H1 (cell line): Measurements from ENCODE around the gene ARHGAP23. TPM values are rescaled to one million over a fixed set of nuclear protein-coding genes. Genes with fewer than 3 reads are reported as not detected.
"Not testable (repeated sequence)": the region's sequence is repeated elsewhere in the genome, so short reads cannot be mapped to it uniquely, and the experiment has no call there.

ENCODE experiments used
- CTCF ChIA-PET: fragments of 300-600 bp; sonication (Branson Sonifier 250); formaldehyde crosslinking; loops from one replicate; lab custom pipeline; 2021; ENCODE audit not compliant: partially characterized antibody; lab: Charles Lee
- POLR2A ChIA-PET: fragments of 300-600 bp; sonication (Branson Sonifier 250); formaldehyde crosslinking; loops from one replicate; lab custom pipeline; 2021; ENCODE audit warnings: inconsistent platforms; ENCODE audit not compliant: partially characterized antibody; lab: Charles Lee
- DNase-seq, 2 experiments: peaks; one replicate each; pipeline versions ENCODE4 v3.0.0 to v3.0.0-alpha.2; 2010 to 2022; ENCODE audit warnings: low spot score in 2 of 2, low read depth in 1 of 2, mixed read lengths in 1 of 2
- FAIRE-seq: peaks from 2 replicates; lab custom pipeline; 2011; peaks lifted over from hg19 to GRCh38; lab: Jason Lieb, UNC
- H2AFZ ChIP-seq: 2 replicates; pipeline ENCODE4 v1.8.1; 2012; ENCODE audit warnings: low read length, inconsistent platforms
- H2AK5ac ChIP-seq: 2 replicates; pipeline ENCODE4 v1.6.1; 2013; ENCODE audit warnings: low read depth, low read length
- H2BK120ac ChIP-seq: replicated peaks from 2 replicates; pipeline ENCODE3; 2013; ENCODE audit warnings: low read depth, low read length, inconsistent platforms
- H2BK12ac ChIP-seq: 2 replicates; pipeline ENCODE4 v1.6.1; 2013; ENCODE audit warnings: low read depth, low read length
- H2BK15ac ChIP-seq: 2 replicates; pipeline ENCODE4 v1.6.1; 2013; ENCODE audit warnings: low read length
- H2BK20ac ChIP-seq: 2 replicates; pipeline ENCODE4 v1.6.1; 2013; ENCODE audit warnings: low read length
- H2BK5ac ChIP-seq: 2 replicates; pipeline ENCODE4 v1.6.1; 2013; ENCODE audit warnings: low read depth, low read length
- H3K14ac ChIP-seq: 2 replicates; pipeline ENCODE4 v1.6.1; 2013; ENCODE audit warnings: inconsistent platforms; ENCODE audit not compliant: insufficient read length
- H3K18ac ChIP-seq: 2 replicates; pipeline ENCODE4 v1.6.1; 2013; ENCODE audit warnings: low read length; ENCODE audit errors: extremely low read depth
- H3K23ac ChIP-seq: 2 replicates; pipeline ENCODE4 v1.6.1; 2013; ENCODE audit warnings: inconsistent platforms; ENCODE audit not compliant: insufficient read length
- H3K23me2 ChIP-seq: 2 replicates; pipeline ENCODE4 v1.6.1; 2013; ENCODE audit warnings: low read depth, low read length
- H3K27ac ChIP-seq: 2 replicates; pipeline ENCODE4 v1.6.1; 2011; ENCODE audit warnings: low read depth, low read length, inconsistent platforms
- H3K27me3 ChIP-seq, 4 experiments: replicated peaks in 1 of 4; 1 replicate in 1 of 4; 2 replicates in 3 of 4; pipeline versions ENCODE4 v1.6.1 to v1.8.1; 2011 to 2013; ENCODE audit warnings: low read length in 3 of 4, mild to moderate bottlenecking in 3 of 4, inconsistent platforms in 2 of 4, mixed read lengths in 2 of 4, moderate library complexity in 1 of 4; ENCODE audit not compliant: control insufficient read depth in 3 of 4, insufficient read depth in 3 of 4; ENCODE audit errors: extremely low read depth in 1 of 4
- H3K36me3 ChIP-seq, 4 experiments: 2 replicates each; pipeline versions ENCODE4 v1.6.1 to v1.8.1; 2011 to 2013; ENCODE audit warnings: mild to moderate bottlenecking in 4 of 4, low read length in 3 of 4, moderate library complexity in 2 of 4, control low read depth in 1 of 4, inconsistent platforms in 1 of 4; ENCODE audit not compliant: insufficient read depth in 4 of 4, control insufficient read depth in 2 of 4
- H3K4ac ChIP-seq: replicated peaks from 2 replicates; pipeline ENCODE3; 2013; ENCODE audit warnings: low read length, low read depth, mixed read lengths, inconsistent platforms; ENCODE audit not compliant: insufficient read length
- H3K4me1 ChIP-seq, 4 experiments: replicated peaks in 1 of 4; 1 replicate in 1 of 4; 2 replicates in 3 of 4; pipeline versions ENCODE4 v1.6.1 to v1.8.1; 2011 to 2013; ENCODE audit warnings: low read length in 3 of 4, inconsistent platforms in 2 of 4, mixed read lengths in 1 of 4; ENCODE audit not compliant: insufficient read depth in 4 of 4, control insufficient read depth in 3 of 4
- H3K4me2 ChIP-seq, 2 experiments: 2 replicates each; pipeline versions ENCODE4 v1.6.1 to v1.8.1; 2011 to 2013; ENCODE audit warnings: low read depth in 2 of 2, low read length in 2 of 2, control low read depth in 1 of 2, inconsistent platforms in 1 of 2, mild to moderate bottlenecking in 1 of 2; ENCODE audit not compliant: insufficient read depth in 1 of 2
- H3K4me3 ChIP-seq, 4 experiments: fragments of 200-600, 300-600 bp in 1 of 4; sonication (generic), shearing (Covaris generic), sonication (Bioruptor Twin) in 1 of 4; 2 replicates each; pipeline versions ENCODE4 v1.5.1 to v1.8.1; 2011 to 2016; ENCODE audit warnings: low read length in 4 of 4, low read depth in 3 of 4, control low read depth in 2 of 4, inconsistent platforms in 2 of 4, mild to moderate bottlenecking in 2 of 4, mixed read lengths in 1 of 4, moderate library complexity in 1 of 4; ENCODE audit not compliant: insufficient read depth in 2 of 4; ENCODE audit errors: extremely low read depth in 1 of 4
- H3K56ac ChIP-seq: replicated peaks from 2 replicates; pipeline ENCODE3; 2013; ENCODE audit warnings: low read depth, mild to moderate bottlenecking, mixed read lengths, low read length, inconsistent platforms; ENCODE audit not compliant: insufficient read length
- H3K79me1 ChIP-seq: 2 replicates; pipeline ENCODE4 v1.6.1; 2013; ENCODE audit warnings: low read depth, low read length, control low read depth
- H3K79me2 ChIP-seq, 2 experiments: 2 replicates each; pipeline versions ENCODE4 v1.6.1 to v1.8.1; 2012 to 2013; ENCODE audit warnings: low read length in 2 of 2, mild to moderate bottlenecking in 2 of 2, inconsistent platforms in 1 of 2; ENCODE audit not compliant: insufficient read depth in 2 of 2, control insufficient read depth in 1 of 2
- H3K9ac ChIP-seq, 4 experiments: replicated peaks in 1 of 4; 1 replicate in 1 of 4; 2 replicates in 3 of 4; pipeline versions ENCODE4 v1.6.1 to v1.8.1; 2011 to 2013; ENCODE audit warnings: low read depth in 3 of 4, low read length in 3 of 4, control low read depth in 2 of 4, mild to moderate bottlenecking in 2 of 4, moderate library complexity in 2 of 4, inconsistent platforms in 1 of 4; ENCODE audit errors: extremely low read depth in 1 of 4
- H3K9me3 ChIP-seq, 2 experiments: 2 replicates each; pipeline versions ENCODE4 v1.6.1 to v1.8.1; 2012 to 2013; ENCODE audit warnings: mild to moderate bottlenecking in 2 of 2, moderate library complexity in 2 of 2, control low read depth in 1 of 2, inconsistent platforms in 1 of 2, low read depth in 1 of 2, low read length in 1 of 2, mixed read lengths in 1 of 2; ENCODE audit not compliant: insufficient read depth in 2 of 2
- H4K20me1 ChIP-seq, 2 experiments: replicated peaks in 1 of 2; 2 replicates each; pipeline versions ENCODE3 to v1.8.1; 2011 to 2013; ENCODE audit warnings: inconsistent platforms in 2 of 2, low read length in 2 of 2, mild to moderate bottlenecking in 1 of 2; ENCODE audit not compliant: insufficient read depth in 2 of 2, control insufficient read depth in 1 of 2
- H4K5ac ChIP-seq: 2 replicates; pipeline ENCODE4 v1.6.1; 2013; ENCODE audit warnings: low read length, low read depth, mixed read lengths, inconsistent platforms; ENCODE audit not compliant: insufficient read length
- H4K8ac ChIP-seq: 2 replicates; pipeline ENCODE4 v1.8.0; 2013; ENCODE audit warnings: mild to moderate bottlenecking, moderate library complexity, low read length, inconsistent platforms; ENCODE audit not compliant: insufficient read depth; ENCODE audit errors: extremely low read depth
- H4K91ac ChIP-seq: replicated peaks from 2 replicates; pipeline ENCODE3; 2013; ENCODE audit warnings: low read length, mixed read lengths, inconsistent platforms; ENCODE audit not compliant: insufficient read length
- WGBS, 2 experiments: shearing (Covaris generic) in 1 of 2; methylation state at CpG; one replicate each; pipeline versions ENCODE4 v1.1.6 to v1.1.7; 2013 to 2015; ENCODE audit warnings: low lambda C conversion rate in 2 of 2, mixed read lengths in 2 of 2, inconsistent platforms in 1 of 2, low coverage in 1 of 2, missing lambda C conversion rate in 1 of 2; ENCODE audit not compliant: insufficient replicate concordance in 2 of 2, insufficient coverage in 1 of 2, insufficient read length in 1 of 2; ENCODE audit errors: extremely low coverage in 1 of 2, missing lambda C conversion rate in 1 of 2; 5-methylcytosine and 5-hydroxymethylcytosine counted together
- polyA plus RNA-seq, 7 experiments: library from polyadenylated mRNA; depleted of rRNA in 3 of 7; stranded (reverse) in 5 of 7; unstranded in 2 of 7; fragments of >200 nt in 5 of 7; fragments of 200-250 nt in 2 of 7; gene quantifications; 1 replicate in 5 of 7; 2 replicates in 1 of 7; 4 replicates in 1 of 7; pipeline versions ENCODE4 v1.2.1 to v1.2.3, GENCODE V29; 2011 to 2013; ENCODE audit warnings: missing spikeins in 2 of 7, mixed read lengths in 2 of 7
- total RNA-seq: library from RNA; stranded (reverse); fragmentation: NEBNext Ultra II Directional; extraction: Animal tissue kit (Norgen Biotek cat#: 25700); gene quantifications from 2 replicates; pipeline ENCODE4 v1.2.1, GENCODE V29; 2021

Gene ARHGAP23
- total and polyA plus RNA-seq, 2 of the 8 experiments (the other 6 are each of a cell fraction or from before 2014, with no cell fraction given) = 16.3 to 107 TPM

DNA sequence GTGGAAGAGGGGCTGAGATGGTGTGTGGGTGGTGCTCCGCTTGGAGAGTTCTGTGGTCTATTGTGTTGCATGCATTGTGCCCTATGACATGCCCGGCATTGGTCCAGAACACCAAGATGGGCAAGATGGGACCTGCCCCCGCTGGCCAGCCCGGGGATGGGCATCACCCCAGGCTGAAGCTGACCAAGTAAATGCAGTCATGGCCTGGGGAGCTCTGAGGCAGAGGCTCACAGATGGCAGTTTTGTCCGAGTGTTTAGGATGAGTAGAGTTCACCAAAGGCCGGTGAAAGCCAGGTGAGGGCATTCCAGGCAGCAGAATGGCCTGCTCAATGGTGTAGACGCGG lies 54.4 kb downstream of the ARHGAP23 start:
- not testable (repeated sequence) for H3K4me2 ChIP-seq, H2BK12ac ChIP-seq, H3K79me2 ChIP-seq, H4K91ac ChIP-seq, H2AFZ ChIP-seq, H3K27me3 ChIP-seq, H3K23ac ChIP-seq, DNase-seq, H2BK15ac ChIP-seq, H3K18ac ChIP-seq, H3K23me2 ChIP-seq, H3K56ac ChIP-seq, H2BK5ac ChIP-seq, H4K20me1 ChIP-seq, H2BK20ac ChIP-seq, H2BK120ac ChIP-seq, H4K5ac ChIP-seq, H3K4me1 ChIP-seq, H2AK5ac ChIP-seq, H3K79me1 ChIP-seq, FAIRE-seq, H3K4ac ChIP-seq, H3K27ac ChIP-seq, H3K9ac ChIP-seq, H4K8ac ChIP-seq, H3K9me3 ChIP-seq, H3K4me3 ChIP-seq, H3K14ac ChIP-seq
- peaks cover 0 to 34% (median 11%) of the 10 kb centered on the region in 4 experiments; a peak in 5 of 8 replicates for H3K36me3 ChIP-seq
- POLR2A ChIA-PET = interaction anchor here (1.4 kb wide), 1 partner anchor 31 kb away, joined by 3 read pairs; no protein-coding TSS in a partner anchor
- CTCF ChIA-PET = interaction anchor here (0.8 to 4.2 kb wide), 10 partner anchors 18 to 151 kb away, joined by 3 to 42 read pairs (median 5); no protein-coding TSS in a partner anchor
- WGBS, 2 experiments = 97% methylated on average over 7 of the region's 8 CpGs; no CpG with 5 or more reads in 1 of the 2 experiments
